Stimulated activated CD8-positive, alpha-beta memory T cell treated with anti-CD3 and anti-CD28 coated beads, Interleukin-4, amount 100 ng/mL, for 24 hours (primary cell): ENCODE results near the gene OR52D1.

Source experiments
- DNase-seq: peaks from one replicate; pipeline ENCODE4 v3.0.0-alpha.2; 2020; ENCODE audit warnings: low read depth

The OR52D1 gene

GRCh38 chr11:5514841-5515240 lies 26.4 kb downstream of the OR52D1 start:
- DNase-seq = no peak

GRCh38 chr11:5516599-5516998 lies 28.1 kb downstream of the OR52D1 start, which contains the start of gene UBQLNL:
UBQLNL (minus strand) TSS chr11:5516699; CDS start chr11:5516441, 258 bp downstream.
- no peak for DNase-seq

GRCh38 chr11:5521540-5521939 lies 33.1 kb downstream of the OR52D1 start:
- no peak for DNase-seq

- no peak for DNase-seq
Observed at GRCh38 chr11:5522308-5522707, 33.8 kb downstream of the OR52D1 start.

GRCh38 chr11:5524756-5525155 lies 36.3 kb downstream of the OR52D1 start:
- no peak for DNase-seq

- no peak for DNase-seq
Observed at GRCh38 chr11:5527716-5528115, 39.2 kb downstream of the OR52D1 start.

- no peak for DNase-seq
Observed at GRCh38 chr11:5528495-5528894, 40.0 kb downstream of the OR52D1 start.

- DNase-seq = no peak
Observed at GRCh38 chr11:5531053-5531831, 42.8 kb downstream of the OR52D1 start.

GRCh38 chr11:5534046-5534445 lies 45.6 kb downstream of the OR52D1 start:
- DNase-seq = no peak

- no peak for DNase-seq
Observed at GRCh38 chr11:5536482-5536881, 48.0 kb downstream of the OR52D1 start.
